Measurements from ENCODE around the gene MMS22L.

Gene MMS22L, protein sequence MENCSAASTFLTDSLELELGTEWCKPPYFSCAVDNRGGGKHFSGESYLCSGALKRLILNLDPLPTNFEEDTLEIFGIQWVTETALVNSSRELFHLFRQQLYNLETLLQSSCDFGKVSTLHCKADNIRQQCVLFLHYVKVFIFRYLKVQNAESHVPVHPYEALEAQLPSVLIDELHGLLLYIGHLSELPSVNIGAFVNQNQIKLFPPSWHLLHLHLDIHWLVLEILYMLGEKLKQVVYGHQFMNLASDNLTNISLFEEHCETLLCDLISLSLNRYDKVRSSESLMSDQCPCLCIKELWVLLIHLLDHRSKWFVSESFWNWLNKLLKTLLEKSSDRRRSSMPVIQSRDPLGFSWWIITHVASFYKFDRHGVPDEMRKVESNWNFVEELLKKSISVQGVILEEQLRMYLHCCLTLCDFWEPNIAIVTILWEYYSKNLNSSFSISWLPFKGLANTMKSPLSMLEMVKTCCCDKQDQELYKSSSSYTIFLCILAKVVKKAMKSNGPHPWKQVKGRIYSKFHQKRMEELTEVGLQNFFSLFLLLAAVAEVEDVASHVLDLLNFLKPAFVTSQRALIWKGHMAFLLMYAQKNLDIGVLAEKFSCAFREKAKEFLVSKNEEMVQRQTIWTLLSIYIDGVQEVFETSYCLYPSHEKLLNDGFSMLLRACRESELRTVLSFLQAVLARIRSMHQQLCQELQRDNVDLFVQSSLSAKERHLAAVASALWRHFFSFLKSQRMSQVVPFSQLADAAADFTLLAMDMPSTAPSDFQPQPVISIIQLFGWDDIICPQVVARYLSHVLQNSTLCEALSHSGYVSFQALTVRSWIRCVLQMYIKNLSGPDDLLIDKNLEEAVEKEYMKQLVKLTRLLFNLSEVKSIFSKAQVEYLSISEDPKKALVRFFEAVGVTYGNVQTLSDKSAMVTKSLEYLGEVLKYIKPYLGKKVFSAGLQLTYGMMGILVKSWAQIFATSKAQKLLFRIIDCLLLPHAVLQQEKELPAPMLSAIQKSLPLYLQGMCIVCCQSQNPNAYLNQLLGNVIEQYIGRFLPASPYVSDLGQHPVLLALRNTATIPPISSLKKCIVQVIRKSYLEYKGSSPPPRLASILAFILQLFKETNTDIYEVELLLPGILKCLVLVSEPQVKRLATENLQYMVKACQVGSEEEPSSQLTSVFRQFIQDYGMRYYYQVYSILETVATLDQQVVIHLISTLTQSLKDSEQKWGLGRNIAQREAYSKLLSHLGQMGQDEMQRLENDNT

DNA sequence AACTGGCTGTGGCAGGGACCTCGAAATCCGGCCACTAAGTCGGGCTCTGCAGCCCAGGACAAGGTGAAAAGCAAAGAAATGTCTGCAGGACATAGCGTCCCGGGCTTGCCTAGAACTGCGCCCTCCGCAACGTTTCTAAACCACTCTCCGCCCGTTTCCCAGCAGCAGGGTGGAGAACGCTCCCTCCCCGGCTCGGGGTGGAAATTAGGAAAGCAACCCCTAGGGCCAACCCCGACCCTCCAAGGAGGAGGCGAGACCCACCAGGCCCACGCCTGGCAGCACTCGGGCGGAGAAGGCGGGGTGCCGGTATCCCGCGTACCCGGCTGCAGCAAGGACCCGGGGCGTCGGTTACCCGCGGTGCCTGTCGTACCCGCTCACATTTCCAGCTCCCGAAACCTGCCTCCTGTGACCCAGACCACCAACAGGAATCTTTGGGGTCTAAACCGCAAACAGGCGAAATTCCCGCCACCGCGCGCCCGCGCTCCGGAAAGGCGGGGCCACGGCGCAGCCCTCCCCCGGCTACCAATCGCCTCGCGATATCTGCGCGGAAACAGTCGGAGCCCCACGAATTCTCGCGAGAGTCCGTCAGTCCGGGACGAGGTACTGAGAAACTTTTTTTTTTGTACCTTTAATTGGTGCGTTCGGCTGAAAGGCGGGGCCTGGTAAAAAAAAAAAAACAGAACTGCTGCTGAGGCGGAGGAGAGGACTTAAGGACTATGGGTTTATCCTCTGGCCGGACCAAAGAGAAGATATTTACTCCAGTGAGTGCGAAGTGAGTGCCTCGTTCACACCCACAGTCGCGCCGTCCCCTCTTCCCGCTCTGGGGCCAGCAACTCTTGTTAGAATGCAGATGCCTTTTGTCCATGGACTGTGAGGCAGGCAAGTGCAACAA lies at the start of gene MMS22L:
TSS of gene MMS22L (minus strand) at position 491 of the 892 bp plus-strand sequence. CDS start 739 bp downstream, outside the sequence.
- FAIRE-seq: peak; percentile 79

DNA sequence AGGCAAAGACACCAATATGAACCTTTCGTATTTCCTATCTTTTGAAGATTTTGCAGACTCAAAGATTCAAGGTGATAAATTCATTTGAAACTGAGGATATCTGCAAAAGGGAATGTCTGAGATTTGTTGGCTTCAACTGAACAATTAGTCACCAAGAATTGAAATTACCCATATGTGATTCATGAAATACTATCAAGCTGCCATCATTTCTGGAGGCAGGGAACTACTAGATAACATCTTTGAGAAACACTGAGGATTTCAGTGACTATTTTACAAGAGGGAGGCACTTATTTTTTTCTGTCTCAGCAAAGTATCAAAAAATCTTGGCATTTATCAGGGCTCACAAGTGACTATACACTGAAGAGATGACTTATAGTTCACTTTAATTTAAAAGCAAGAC lies 39.8 kb upstream of the MMS22L start:
- FAIRE-seq: no peak

DNA sequence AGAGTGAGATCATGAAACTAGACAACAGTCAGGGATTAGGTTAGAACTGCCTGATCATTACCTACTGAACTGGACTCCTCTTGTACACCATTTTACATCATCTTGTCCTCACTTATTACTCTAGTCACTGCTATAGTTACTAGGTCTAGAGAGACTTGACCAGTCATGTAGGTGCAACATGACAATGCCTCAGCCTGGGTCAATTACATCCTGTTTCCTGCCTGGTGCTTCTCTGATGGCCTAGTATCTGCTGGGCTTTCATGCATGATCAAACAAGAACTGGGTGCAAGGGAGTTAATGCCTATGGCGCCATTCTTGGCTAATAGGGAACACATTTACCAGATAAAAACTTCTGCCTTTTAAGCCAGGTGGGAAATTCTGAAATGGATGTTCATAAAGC lies 39.2 kb upstream of the MMS22L start:
- no peak for FAIRE-seq

DNA sequence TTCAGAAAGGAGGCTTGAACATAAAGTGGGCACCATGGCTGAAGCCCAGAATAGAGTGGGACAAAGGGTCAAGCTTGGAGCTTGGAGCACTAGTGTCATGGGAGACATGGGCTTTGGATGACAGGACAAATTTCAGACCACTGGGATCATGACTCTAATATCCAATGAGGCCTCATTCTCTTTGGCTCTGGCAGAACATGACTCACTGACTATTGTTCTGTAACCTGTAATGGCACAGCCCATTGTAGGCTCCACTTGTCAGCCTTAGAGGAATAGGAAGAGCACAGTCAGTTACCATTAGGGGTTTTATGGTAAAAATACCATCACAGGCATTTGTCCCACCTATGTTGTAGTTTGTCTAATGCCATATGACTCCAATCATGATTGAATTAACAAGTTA lies 34.0 kb upstream of the MMS22L start:
- no peak for FAIRE-seq

DNA sequence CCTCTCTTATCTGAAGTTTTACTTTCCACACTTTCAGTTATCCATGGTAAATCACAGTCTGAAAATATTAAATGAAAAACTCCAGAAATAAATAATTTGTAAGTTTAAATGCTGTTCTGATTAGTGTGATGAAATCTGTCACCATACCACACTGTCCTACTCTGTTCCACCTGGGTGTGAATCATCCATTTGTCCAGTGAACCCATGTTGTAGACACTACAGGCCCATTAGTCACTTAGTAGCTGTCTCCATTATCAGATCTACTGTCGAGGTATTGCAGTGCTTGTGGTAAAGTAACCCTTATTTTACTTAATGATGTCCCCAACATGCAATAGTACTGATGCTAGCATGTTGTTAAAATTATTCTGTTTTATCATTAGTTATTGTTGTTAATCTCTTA lies 29.2 kb upstream of the MMS22L start:
- no peak for FAIRE-seq

DNA sequence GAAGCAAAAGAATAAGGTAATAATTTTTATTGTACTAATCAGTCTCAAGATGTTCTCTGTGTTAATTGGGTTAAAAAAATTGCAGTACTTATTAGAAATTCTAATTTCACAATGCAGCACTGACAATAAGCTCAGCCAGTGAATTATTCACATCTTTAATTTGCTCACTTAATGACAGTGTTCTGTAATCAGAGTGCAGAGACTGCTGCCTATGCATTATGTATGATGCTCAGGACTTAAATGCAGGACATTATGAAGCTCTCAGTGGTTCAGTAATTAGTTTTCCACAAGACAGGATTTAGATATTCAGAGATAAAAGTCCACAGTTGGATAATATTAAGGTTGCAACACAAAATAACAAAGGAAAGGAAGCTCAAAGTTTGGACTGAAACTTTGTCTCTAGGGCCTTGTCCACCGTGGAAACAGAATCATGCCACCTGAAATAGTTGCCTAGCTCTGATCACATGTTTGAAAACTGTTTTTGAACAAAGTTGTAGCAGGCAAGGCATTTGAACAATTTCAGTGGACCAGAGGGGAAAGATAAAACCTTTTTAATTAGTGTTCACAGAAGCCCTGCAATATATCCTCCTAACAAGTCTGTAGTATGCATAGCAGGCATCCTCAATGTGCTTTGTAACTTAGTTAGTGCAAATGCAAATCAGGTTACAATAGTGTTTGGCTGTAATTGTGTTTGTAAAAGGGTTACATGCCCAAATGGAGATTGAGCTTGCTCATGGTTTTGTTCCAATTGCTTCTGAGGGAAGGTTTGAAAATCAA lies 23.7 kb upstream of the MMS22L start:
- no peak for FAIRE-seq

DNA sequence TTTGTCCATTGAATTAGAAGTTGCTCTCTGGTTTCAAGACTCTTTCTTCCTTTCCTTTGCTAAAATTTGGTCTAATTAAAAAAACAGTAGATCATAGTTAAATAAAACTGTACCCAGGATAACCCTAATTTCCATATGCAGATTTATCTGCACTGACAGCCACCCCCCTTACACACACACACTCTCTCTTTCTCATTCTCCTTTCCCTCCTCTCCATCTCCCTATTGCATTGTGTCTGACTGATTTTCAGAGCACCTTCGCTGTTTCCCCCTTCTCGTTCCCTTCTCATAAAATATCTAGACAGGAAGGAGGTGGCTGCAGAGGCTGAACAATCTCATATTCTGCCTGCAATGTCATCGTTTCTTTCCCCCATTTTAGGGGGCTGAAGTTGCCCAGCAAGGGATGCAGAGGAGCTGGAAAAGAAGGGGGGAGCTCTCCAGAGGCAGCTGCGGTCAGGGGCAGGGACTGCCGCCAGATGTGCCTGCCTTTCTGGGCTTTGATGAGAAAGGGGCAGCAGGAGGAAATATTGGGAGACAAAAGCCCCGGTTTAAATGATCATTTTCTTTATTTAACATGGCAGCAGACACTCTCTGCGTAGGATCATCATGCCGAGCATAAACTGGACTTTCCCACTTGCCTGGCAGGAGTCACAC lies 22.5 kb upstream of the MMS22L start:
- FAIRE-seq: no peak

DNA sequence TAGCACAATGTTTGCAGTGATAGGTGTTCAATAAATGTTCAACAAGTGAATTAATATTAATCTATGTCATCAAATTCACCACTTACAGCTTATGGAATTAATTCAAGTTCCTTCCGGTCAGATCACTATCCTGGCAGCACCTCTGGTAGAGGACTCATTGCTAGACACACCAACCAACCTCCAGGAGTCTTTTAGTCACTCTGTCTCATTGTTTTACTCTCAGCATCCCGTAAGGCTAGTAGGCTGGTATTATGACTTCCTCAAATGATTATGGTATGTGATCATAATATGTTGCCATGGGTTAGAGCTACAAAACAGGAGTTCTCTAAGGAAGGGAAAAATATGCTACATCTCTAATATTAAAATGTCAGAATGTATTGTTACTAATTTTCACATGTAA lies 21.7 kb upstream of the MMS22L start:
- no peak for FAIRE-seq

DNA sequence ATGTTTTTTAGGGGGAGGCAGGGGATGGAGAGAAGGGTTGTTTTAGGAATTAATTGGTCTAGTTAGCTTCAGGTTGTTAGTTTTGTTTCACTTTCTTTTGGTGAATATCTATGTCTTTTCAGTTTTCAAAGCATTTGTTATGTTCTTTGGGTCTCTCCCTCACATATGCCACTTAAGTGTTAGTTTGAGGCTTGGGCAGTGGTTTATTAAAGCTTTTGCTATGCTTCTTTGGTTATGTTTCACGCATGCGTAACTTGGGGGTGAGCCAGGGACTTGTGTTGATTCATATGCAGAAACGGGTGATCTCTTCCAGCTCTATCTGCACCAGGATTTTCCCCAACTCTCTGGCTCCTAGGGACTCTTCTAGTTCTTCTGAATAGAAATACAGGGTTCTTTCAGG lies 11.4 kb upstream of the MMS22L start:
- FAIRE-seq: no peak

DNA sequence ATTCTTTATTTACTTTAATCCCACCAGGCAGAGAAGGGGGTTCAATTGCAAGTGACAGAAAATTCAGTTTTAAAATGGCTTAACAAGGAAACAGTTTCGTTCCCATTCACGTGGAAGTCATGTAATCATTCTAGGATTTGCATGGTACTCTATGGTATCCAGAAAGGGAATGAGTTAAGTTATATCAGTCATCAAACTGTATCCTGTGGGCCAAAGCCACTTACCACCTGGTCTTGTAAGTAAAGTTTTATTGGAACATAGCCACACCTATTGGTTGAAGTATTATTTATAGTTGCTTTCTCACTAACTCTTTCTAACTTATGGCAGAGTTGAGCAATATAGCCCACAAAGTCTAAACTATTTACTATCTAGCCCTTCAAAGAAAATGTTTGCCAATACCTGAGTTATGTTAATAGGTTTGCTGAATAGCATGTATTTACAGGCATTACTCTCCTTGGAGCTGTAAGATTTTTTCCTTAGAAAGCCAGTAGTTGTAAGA lies 10.2 kb upstream of the MMS22L start:
- FAIRE-seq: no peak

DNA sequence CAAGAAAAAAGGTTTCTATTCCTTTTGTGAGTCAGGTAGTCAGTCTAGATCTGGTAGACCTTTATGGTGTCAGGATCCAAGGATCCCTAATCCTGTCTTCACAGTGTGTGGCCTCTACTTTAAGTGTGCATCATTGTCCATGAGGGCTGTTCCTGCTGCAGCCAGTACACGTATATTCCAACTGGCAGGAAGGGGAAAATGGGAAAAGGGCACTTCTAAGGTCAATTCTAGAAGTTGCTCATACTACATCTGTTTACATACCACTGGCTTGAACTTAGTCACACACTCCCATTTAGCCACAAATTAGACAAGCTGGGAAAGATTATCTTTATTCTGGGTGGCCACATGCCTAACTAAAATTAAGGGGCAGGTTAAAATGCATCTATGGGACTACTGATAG lies 9.7 kb upstream of the MMS22L start:
- FAIRE-seq: no peak

DNA sequence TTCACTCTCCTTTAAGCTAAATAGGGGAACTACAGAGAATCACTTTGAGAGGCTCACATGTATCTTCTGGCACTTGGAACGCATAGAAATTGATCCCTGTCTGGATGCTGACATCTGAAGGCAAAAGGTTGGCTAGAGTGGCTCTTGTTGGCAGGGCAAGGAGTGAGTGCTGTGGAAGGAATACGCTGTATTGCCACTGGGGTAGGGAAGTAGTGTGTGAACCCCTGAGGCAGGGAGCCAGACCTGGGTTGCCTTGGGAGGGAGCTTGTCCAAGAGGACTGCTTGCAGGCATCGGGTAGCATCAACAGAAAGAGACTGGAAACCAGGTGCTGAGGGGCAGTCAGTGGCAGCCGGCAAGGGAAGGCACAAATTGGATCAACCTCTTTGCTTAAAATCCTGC lies 8.9 kb upstream of the MMS22L start:
- FAIRE-seq: no peak

DNA sequence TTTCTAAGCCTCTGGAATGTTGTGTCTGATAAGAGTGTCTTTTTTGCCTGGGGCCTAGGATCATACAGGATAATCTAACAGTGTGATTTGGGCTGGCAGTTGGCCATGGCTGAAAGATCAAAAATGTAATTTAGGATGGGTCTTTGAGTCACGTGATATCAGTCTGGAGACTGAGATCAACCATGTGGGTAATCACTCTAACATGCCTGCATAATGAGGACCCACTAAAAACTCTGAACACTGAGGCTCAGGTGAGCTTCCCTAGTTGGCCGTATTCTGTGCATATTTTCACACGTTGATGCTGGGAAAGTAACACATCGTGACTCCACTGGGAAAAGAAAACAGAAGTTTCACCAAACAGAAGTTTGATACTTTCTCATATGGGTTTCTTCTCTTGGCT lies 6.3 kb upstream of the MMS22L start:
- no peak for FAIRE-seq

DNA sequence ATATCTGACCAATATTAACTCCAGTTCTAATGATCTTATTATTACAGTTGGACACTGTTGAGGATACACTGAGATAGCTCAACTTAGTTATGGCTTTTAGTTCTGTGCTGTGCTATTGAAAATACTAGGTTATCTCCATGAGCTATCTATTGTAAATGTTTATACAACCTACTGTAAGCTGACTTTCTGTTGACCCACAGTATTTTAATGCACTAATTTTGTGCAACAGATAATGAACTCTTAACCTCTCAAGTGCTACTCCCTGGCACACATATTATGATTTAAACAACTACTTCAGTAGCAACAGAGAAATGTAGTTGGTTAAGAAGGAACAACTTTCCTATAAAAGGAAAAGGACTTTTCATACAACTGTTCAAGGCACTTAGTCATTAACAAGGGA lies 5.2 kb upstream of the MMS22L start:
- no peak for FAIRE-seq

DNA sequence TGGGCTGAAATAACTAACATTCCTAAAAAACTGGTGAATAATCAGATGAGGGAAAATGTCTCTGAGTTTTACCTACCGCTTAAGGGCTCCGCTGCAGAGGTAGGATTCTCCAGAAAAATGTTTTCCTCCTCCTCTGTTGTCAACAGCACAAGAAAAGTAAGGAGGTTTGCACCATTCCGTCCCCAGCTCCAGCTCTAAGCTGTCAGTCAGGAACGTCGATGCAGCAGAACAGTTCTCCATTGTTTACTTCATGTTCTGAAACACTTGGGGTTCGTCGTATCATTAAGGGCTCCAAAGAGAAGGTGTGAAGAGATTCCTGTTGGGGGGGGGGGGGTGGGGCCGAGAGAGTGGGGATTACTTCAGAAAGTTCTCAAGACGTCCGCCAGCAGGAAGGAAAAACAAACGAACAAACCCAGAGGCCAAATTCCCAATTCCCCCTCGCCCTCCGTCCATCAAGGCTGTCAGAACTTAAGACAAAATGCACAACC lies 734 bp downstream of the MMS22L start:
- no peak for FAIRE-seq

DNA sequence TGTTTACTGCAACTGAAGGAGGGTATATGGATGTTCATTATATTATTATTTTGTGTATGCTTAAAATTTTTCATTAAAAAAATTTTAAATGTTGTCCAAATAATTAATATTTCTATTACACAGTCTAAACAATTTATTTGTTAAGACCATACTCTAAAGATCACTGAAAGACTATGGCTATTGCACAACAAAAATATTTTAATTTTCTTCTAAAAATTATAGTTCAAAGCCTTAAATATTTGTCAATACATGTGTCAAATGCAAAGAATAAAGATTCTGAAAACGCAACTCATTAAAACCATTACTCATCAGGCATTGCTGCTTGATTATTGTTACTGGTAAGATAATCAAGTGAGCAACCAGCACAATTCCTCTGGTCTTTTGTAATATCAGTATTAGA lies 2.2 kb downstream of the MMS22L start:
- FAIRE-seq: no peak

DNA sequence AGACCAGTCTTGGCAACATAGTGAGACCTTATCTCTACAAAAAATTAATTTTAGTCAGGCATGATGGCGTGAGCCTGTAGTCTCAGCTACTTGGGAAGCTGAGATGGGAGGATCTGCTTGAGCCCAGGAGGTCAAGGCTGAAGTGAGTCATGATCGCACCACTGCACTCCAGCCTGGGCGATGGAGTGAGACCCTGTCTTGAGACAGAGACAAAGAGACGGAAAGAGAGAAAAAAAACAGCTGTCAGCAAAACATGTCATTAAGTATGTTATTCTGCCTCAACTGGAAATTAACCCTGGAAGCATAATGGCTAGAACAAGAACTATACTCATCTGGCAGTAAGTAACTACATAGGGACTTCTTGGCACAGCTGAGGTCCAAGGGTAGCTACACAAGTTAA lies 7.2 kb downstream of the MMS22L start:
- no peak for FAIRE-seq

DNA sequence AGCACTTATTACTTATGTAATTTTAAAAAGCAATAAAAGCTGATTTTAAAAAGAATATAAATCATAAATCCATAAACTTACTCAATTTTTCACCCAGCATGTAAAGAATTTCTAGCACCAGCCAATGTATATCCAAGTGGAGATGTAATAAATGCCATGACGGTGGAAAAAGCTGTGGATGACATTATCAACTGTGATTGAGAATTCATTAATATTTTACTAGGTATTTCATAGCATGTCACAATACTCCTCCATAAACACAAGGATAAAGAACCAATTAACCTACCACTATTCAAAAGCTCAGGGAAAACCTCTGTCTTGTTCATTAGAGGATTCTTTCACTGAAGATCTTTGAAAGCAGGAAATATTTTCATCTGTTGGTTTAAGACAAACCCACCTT lies 13.2 kb downstream of the MMS22L start:
- FAIRE-seq: no peak

DNA sequence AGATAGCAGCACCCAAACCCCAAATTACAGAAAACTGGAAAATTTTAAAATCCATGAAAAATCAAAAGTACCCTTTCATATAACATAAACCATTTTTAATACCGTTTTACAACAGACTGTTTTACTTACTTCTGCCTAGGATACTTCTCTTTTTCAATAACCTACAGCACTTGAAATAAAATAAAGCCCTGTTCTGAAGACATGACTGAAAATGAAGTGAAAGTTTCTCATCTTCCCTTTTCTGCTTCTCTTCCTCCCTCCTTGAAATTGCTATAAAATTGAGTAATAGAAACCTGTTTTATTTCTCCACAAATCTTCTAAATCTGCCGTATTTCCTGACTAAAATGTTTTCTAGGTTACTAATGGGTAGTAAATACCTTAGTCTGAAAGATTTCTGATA lies 20.3 kb downstream of the MMS22L start:
- no peak for FAIRE-seq

DNA sequence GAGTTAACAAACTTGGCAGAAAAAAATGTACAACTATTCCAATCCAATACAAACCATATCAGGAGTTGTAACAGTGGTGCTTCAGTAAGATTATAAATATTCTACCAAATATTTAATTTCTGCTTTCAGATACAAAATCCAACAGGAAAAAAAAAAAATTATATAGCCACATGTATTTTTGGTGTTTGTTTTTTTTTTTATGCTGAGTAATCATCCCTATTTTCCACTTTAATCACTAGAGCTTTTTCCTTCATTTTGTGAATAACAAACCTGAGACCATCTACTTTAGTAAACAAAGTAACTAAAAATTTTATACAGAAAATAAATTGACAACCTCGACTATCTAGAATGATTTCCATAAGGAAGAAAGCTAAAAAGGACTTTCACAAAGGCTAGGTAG lies 36.2 kb downstream of the MMS22L start:
- FAIRE-seq: no peak

All from endometrium (tissue), 2 donors.